NCI-H2081 (cell line): ENCODE measurements around the gene SLC8A1.
A peak's percentile ranks its signal among the peaks of the same experiment; 100 is the strongest.

Experiments used
- DNase-seq, 2 experiments: peaks; one replicate each; lab custom pipeline; 2025; lab: John Stamatoyannopoulos, UW

Gene SLC8A1

DNA sequence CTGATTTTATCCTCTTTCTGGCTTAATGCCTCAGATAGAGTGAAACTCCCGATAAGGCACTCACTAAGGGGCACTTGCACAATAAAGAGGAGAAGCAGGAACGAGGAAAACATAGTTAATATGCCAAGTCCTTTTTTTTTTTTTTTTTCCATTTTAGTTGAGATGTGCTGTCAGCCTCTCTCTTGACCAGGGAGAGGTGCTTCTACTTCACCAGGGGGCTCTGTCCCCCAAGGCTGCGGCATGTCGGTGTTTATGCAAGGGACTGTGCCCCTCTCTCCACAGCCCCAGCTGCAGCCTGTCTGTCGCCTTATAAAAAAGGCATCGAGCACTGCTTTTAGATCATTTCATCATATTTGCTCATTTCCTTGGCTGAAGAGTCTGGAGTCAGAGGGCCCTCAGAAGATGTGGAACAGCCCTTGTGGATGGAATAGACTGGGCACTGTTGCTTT, 178.1 kb downstream of the SLC8A1 start:
- no peak for DNase-seq

DNA sequence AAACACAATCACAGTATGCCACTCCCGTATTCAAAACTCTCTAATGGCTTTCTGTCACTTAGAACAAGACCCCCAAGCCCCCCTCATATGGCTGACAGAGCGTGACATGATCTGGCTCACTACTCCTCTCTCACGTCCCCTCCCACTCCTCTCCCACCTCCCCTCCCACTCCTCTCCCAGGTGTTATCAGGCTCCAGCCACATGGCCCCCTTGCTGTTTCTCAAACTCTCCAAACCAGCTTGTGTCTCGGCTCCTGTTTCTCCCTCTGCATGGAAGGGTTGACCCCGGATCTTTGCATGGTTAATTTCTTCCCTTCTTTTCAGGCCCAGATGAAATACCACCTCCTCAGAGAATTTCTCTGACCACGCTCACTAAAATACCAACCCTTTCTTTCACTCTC, 180.8 kb downstream of the SLC8A1 start:
- DNase-seq = no peak

DNA sequence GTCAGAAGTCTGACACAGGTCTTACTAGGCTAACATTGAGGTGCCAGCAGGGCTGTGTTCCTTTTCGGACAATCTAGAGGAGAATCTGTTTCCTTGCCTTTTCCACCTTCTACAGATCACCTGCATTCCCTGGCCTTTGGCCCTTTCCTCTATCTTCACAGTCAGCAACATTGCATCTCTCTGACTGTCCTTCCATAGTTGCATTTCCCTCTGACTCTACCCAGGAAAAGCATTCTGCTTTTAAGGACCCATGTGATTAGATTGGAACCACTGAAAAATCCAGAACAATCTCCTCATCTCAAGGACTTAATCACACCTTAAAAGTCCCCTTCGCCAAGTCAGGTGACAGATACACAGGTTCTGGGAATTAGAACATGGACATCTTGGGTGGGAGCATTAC, 181.5 kb downstream of the SLC8A1 start:
- no peak for DNase-seq

DNA sequence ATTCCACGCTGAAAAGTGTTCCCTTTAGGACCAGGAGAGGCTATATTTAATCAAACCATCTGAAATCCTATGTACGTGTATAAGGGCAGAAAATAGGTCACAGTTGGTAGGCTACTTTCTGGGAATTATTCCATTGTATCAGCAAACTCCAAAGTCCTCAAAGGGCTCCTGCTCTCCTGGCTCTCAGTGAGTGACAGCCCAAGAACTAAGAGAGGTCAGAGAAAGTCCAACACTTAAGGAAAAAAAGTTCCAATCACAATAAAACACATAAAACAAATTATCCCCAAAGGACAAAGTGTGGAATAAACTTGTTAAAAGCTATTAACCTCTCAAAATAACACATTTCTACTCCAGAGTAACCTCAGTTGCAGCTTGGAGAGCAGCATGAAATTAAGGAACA, 183.3 kb downstream of the SLC8A1 start:
- DNase-seq = no peak

DNA sequence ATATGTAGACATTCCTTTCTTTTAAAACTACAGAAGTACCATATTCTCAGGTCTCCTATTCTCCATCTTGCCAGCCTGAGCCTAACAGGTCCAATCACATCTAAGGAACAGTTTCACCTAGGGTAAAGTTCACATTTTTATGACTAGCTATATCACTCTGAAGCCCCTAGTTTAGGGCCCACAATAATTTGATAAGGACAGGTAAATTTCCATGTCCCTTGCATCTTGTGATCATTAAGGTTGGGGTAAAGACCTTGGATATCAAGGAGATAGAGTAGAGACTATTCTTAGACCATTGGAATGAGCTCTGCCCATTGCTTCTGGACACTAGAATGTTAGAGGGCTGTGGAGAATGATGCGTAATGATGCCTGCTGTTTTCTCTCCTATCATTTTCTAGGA, 185.7 kb downstream of the SLC8A1 start:
- no peak for DNase-seq

DNA sequence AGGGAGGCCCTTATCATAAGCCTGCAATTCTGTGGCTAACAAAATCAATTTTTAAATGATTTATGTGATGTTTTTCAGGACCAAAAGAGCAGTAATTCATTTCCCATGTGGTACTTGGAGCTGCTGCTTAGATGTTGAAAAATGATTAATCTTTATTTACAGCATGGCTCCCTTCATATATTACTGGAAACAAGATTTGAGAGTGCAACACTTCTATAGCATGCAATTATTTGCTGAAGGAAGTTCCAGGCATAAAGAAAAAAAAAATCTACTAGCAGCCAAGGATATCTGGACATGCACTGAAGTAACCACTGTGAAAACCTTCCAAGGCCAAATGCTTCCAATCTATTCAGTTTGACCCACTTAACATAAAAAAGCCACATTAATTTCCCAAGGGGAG, 186.3 kb downstream of the SLC8A1 start:
- DNase-seq = no peak

DNA sequence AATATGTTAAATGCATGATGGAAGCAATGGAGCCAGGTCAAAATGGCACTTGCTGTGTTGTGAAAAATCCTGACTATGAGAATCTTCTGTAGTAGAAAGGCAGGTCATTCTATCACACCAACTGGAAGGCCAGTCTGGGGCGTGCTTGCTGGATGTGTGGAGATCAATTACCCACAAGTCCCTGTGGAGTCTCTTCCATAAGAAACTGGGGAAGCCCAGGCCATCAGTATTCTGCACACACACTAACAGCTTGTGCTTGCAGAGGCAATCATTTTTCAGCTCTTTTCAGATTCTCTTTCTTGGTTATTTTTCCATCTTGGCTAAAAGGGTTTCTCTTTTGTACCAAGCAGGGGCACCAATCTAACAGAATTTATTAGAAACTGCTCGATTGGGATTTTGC, 190.8 kb downstream of the SLC8A1 start:
- DNase-seq = no peak

DNA sequence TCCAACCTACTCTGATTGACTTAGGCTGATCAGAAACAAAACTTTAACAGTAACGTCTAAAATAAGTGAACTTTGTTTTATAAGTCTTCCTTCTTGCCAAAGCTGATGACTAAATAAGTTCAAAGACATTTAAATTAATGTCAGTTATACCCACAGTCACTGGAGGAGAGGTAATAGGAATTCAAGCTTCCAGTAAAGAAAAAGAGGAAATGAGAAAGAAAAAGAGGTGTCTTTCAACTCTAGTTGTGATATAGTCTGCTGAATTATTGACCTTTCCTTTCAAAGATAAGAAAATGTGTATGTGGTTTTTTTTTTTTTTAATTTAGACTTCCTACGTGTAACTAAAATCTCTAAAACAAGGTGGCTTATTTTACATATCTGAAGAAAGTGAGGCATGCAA, 191.5 kb downstream of the SLC8A1 start:
- no peak for DNase-seq

DNA sequence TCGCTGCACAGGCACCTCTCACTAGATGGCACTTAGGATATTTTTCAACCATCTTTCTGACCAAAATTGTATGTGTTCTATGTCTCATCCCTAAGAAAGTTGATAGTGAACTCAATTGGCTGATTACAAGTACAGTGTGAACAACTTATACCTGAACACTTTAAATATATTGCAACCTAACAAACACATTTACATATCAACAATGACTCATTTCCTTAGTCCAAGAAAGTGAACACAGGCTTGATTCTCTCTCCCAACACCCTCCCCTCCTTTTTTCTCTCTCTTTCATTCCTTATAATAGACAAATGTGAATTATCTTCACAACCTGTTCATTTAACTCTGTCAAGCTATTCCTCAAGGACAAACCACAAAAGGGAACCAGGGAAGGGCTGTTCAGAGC, 192.0 kb downstream of the SLC8A1 start:
- DNase-seq = no peak

DNA sequence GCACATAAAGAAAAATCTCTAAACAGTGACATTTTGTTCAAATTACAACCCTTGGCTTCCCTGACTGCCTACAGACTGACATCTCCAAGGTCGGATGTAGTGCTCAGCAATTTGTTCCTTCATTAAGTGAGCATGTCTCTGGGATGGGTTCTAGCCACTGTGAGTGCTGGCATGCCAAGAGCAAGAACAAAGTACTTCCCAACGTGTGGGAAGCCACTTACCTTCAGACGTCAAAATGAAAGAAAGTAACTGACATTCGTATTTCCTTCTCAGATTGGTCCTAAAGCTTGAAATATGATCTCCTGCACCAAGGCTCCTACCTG, 193.8 kb downstream of the SLC8A1 start:
- DNase-seq = no peak

DNA sequence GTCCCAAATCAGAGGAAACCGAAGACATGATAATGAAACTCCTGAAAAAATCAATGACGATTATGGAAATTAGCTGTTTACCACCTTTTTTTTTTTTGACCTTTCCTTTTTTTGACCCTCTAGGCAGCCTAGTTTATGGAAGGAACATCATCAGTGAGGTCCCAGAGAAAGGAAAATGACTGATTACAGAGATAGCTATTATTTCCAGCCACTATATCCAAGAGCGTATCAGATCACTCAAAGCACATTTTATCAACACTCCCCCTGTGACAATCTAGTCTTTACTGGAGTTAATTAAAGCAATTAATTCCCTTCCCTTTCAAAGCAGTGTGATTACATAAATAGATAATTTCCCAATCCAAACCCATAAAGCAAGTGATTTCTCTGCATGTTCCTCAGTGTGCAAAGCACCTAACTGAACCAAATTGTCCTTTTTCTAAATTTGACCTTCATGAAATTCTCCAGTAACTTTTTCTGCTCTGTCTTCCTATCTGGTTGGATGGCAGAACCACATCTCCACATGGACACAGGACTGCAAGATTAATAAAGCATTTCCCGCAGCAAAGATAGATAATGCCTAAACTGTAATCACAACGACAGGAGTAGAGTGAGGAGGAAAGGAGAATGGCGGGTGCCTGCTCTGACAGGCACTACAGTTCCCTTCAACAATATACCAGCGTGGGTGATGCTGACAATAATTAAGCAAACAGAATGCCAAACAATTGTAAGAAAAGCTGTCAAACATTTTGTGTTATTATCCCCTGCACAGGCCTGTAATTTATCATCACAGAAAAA, 194.4 kb downstream of the SLC8A1 start:
- peak in 1 of 2 experiments; percentile 43 for DNase-seq

DNA sequence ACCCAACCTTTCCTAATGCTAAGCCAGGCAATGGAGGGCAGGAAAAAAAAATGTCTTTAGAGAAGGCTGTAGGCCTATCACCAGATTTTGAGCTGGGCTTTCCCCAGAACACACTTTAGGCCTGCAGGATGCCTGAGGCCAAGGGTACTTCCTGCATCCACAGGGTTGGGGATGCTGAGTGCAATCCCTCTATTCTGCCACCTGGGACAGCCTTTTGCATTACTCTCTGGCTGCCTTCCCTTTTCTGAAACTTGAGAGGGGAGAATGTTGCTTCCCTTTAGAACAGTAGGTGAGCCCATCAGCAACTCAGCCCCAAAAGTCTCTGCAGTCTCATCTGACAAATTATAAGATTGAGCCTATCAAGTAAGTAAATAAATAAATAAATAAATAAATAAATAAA, 195.2 kb downstream of the SLC8A1 start:
- DNase-seq = peak; percentile 54 to 72

DNA sequence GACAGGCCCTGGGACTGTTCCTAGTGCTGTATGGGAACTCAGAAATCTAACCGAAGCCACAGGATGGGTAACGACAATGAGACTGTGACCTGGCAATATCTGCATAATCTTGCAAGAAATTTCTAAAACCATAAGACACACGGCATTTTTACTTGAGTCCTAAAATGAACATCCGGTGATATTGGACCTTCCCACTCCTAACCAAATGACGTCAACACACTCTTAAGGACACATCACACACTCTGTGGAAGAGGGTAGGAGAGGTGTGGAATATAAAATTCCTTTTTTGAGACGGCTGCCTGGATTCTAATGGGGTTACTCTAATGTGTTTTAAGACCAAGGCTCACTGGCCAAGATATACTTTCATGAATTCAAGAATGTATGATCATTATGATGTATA, 195.9 kb downstream of the SLC8A1 start:
- DNase-seq = no peak

DNA sequence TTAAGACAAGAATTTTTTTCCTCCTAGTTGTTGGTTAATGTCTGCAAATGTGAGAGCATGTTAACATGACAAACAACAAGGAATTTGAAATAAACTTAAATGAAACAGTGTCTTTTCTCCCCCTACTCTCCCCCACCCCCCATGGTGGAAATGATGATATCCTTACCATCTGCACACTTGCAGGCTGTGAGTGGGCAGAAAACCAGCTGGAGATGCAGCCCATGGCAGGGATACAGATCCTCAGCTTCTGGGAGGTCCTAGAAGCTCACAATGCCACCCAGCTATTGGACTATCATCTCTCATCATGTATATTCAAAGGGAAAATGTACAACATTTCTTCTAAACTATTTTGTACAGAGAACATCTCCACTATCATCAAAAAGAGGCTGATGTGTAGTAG, 196.8 kb downstream of the SLC8A1 start:
- no peak for DNase-seq

DNA sequence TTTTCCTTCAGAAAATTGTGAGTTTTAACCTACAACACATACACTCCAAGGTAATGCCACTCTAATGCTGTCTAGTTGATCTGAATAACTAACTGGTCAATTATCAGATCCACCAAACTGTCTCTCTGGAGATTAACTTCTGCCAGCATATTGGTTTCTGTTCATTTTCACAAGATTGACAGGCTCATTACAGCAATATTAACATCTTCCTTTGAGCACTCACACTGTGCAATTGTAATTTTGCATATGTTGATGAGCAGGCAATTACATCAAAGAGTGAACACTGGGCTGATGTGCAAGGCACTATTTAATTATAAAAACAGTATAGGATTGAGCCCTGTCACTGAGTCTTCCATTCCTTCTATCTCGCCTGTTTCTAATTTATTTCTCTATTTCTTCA, 197.3 kb downstream of the SLC8A1 start:
- DNase-seq = no peak

DNA sequence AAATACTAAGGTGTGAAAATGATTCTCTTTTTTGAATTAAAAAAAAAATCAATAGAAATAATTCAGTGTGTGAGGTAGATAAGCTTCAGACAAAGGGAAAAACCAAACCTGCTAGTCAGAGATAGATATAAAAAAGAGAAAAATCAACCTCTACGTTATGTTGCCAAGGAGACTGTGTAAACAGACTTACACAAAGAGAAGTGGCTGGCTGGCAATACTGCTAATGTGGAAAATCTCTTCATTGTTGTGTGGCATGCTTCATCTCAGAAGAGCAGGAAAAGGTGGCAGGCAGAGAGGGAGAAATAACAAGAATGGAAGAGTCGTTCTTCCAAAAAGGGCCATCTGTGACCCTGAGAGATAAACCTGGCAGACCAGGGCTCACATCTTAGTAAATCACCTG, 200.8 kb downstream of the SLC8A1 start:
- peak; percentile 89 to 96 for DNase-seq

DNA sequence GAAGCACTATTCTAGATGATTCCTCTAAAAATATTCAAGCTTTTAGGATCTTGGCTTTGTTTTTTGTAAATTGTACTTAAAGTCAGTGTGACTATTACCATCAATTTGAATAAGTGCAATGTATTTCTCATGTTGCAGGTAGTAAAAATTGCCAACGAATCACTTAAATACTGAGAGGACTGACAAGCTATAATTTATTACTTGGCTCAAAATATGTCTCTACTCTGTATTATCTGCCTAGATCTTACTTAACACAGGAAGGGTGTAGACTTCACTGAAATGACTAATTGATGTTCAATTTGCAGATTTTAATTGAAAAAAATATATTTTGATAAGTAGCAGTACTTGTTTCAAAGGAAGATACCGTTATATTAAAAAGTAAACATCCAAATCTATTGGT, 202.3 kb downstream of the SLC8A1 start:
- peak in 1 of 2 experiments; percentile 12 for DNase-seq

DNA sequence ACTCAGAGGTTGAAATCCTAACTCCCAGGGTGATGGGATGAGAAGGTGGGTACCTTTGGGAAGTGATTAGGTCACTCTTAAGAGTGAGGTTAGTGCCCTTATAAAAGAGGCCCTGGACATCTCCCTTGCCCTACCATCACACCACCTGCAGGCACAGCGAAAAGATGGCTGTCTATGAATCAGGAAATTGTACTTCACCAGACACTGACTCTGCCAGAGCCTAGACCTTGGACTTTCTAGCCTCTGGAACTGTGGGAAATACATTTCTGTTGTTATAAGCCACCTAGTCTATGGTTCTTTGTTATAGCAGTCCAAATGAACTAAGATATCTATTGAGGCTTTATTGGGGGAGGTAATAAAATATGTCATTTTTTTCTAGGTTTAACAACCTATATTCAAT, 203.6 kb downstream of the SLC8A1 start:
- DNase-seq = no peak

DNA sequence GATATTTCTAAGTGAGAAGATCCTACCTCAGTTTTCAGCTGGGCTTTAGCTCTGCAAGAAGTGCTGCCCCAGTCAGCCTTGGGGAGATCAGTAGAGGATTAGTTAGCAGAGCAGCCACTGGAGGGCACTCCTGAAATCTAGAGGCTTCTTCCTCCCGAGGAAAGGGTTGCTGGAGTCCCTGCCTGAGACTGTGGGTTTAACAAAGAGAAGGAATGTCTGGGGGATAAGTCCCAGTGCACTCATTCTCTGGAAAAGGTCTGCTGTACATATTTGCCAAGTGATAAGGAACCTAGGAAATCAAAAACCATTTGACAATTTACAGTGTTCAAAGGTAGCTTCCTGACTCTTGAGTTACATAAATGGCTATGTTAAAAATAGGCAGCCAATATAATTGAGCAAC, 207.2 kb downstream of the SLC8A1 start:
- DNase-seq = peak; percentile 54 to 79

DNA sequence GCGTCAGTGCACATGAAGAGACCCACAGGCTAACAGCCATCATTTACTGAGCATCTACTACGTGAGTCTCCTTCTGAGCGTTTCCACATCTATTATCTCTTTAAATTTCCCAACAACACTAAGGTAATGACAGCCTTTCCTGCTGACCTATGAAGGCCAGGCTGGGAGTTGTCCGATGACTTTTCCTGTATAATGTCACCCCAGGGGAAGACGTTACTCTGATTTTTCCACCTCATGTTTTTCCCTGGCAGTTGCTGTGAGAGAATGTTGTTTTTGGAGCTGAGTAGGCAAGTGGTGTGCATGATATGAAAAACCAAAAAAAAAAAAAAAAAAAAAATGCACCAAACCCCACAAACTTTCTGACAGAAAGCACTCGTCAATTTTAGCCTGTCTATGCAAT, 207.6 kb downstream of the SLC8A1 start:
- DNase-seq = no peak

DNA sequence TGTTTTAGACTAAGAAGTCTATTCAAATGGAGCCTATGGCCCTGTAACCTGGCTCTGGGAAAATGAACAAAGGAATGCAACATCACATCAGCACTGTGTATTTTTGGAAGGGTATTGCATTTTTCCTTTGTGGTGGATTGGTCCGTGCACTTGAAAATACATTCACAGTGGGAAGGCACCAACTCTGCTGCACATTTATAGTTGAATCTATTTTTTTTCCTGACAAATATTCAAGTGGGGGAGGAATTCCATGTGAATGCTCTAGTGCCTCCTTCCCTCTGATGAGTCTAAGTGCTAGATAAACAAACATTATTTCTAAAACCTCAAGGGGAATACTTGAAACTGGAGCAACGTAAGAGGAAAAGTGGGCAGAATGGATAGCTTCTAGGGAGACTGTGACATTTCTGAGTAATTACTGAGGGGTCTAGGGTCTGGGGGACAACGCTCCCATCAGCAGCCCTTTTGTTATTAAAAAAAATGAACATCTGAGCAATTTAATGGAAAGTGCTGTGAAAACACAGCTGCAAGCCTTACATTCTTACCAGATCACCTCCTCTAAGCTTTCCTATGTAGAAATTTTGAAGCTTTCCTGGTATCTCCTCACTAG, 208.2 kb downstream of the SLC8A1 start:
- no peak for DNase-seq

DNA sequence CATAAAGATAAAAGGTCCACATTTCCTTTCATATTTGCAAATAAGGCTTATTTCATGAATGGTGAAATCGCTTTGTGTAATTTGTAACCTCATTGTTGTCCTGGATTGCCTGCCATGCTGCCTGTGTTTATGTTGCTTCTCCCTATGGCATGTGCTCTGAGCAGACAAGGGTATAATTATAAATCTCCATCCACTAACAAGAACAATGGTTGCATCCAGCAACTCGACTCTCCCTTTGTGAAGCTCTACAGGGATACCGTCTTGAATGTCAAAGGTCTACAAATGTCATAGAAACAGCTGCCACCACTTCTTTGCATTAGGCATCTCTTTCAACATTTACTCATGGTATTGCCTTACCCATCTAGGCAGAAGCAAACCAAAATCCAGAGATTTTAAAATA, 209.6 kb downstream of the SLC8A1 start:
- peak; percentile 20 to 86 for DNase-seq

DNA sequence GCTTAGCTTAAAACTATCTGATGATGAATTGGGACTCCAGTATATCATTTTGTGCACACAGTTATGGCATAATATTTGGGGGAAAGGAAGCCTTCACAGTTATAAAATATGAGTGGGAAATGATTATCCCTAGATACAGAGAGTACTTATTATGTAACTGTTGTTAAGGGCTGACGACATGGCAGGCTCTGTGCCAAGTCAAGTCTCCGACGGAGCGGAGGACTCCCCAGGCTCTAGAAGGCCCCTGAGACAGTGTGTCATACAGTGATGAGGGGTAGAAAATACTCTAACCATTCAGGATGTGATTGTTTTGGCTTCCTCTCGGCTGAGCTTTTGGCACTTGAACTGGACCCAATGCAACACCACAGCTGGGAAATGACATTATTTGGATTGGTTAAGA, 211.8 kb downstream of the SLC8A1 start:
- DNase-seq = peak; percentile 79 to 82
